Left kidney (tissue), 8 donors: ENCODE data around the gene PRM2. TPM values are rescaled to one million over a fixed set of nuclear protein-coding genes. Genes with fewer than 3 reads are reported as not detected.

Experiments used
- DNase-seq: peaks from one replicate; pipeline ENCODE4 v3.0.0-alpha.2; 2013
- long read RNA-seq, 8 donors: transcript quantifications; one replicate each; lab custom pipeline, GENCODE V29; 2026
- polyA plus RNA-seq: library from polyadenylated mRNA; unstranded; fragments of 120-200 nt; gene quantifications from one replicate; pipeline ENCODE4 v1.2.1, GENCODE V29; 2013; ENCODE audit not compliant: insufficient read length

The PRM2 gene
- not detected for polyA plus RNA-seq
- long read RNA-seq, donor 1, result 0 reads
- long read RNA-seq, donor 2, result 0 reads
- long read RNA-seq, donor 3, result 0 reads
- long read RNA-seq, donor 4, result 0 reads
- long read RNA-seq, donor 5, result 0 reads
- long read RNA-seq, donor 6, result 0 reads
- long read RNA-seq, donor 7, result 0 reads
- long read RNA-seq, donor 8, result 0 reads

GRCh38 chr16:11276143-11276895 is at the start of gene PRM2:
TSS of gene PRM2 (minus strand) at chr16:11276480. CDS start at chr16:11276370, 110 bp downstream.
- no peak for DNase-seq

- no peak for DNase-seq
Observed at GRCh38 chr16:11325404-11326083, 49.3 kb upstream of the PRM2 start.

GRCh38 chr16:11323551-11324336 is 47.5 kb upstream of the PRM2 start:
- DNase-seq, result no peak

GRCh38 chr16:11322823-11323222 is 46.5 kb upstream of the PRM2 start:
- no peak for DNase-seq

GRCh38 chr16:11321662-11322061 is 45.4 kb upstream of the PRM2 start:
- no peak for DNase-seq

GRCh38 chr16:11320170-11320569 is 43.9 kb upstream of the PRM2 start:
- DNase-seq, result no peak

GRCh38 chr16:11319529-11320146 is 43.4 kb upstream of the PRM2 start:
- no peak for DNase-seq

GRCh38 chr16:11318817-11319216 is 42.5 kb upstream of the PRM2 start:
- DNase-seq, result no peak

- DNase-seq, result no peak
Observed at GRCh38 chr16:11316331-11317015, 40.2 kb upstream of the PRM2 start.

GRCh38 chr16:11315510-11315909 is 39.2 kb upstream of the PRM2 start:
- peak; percentile 83 for DNase-seq

GRCh38 chr16:11314309-11314894 is 38.1 kb upstream of the PRM2 start:
- no peak for DNase-seq

GRCh38 chr16:11313493-11314308 is 37.4 kb upstream of the PRM2 start:
- no peak for DNase-seq

GRCh38 chr16:11312718-11313492 is 36.6 kb upstream of the PRM2 start:
- no peak for DNase-seq

- no peak for DNase-seq
Observed at GRCh38 chr16:11310997-11311561, 34.8 kb upstream of the PRM2 start.

GRCh38 chr16:11310634-11310977 is 34.3 kb upstream of the PRM2 start:
- DNase-seq, result no peak

- DNase-seq, result no peak
Observed at GRCh38 chr16:11309895-11310633, 33.8 kb upstream of the PRM2 start.

GRCh38 chr16:11308493-11309283 is 32.4 kb upstream of the PRM2 start:
- no peak for DNase-seq
